DND-41 (cell line): ENCODE results near the gene SPDEF.

ENCODE experiments used
- EZH2 ChIP-seq: IDR thresholded peaks from 3 replicates; pipeline ENCODE4 v1.6.1; 2012; ENCODE audit warnings: borderline replicate concordance, low read depth, mild to moderate bottlenecking, moderate library complexity, low read length, inconsistent platforms; ENCODE audit not compliant: severe bottlenecking
- TF ChIP-seq, protein P1 (sequence below): IDR thresholded peaks from 2 replicates; pipeline ENCODE4 v1.5.1; 2012; ENCODE audit warnings: borderline replicate concordance, low read length, moderate library complexity, mild to moderate bottlenecking; ENCODE audit not compliant: poor library complexity, severe bottlenecking; ENCODE audit errors: extremely low read depth

DNA sequence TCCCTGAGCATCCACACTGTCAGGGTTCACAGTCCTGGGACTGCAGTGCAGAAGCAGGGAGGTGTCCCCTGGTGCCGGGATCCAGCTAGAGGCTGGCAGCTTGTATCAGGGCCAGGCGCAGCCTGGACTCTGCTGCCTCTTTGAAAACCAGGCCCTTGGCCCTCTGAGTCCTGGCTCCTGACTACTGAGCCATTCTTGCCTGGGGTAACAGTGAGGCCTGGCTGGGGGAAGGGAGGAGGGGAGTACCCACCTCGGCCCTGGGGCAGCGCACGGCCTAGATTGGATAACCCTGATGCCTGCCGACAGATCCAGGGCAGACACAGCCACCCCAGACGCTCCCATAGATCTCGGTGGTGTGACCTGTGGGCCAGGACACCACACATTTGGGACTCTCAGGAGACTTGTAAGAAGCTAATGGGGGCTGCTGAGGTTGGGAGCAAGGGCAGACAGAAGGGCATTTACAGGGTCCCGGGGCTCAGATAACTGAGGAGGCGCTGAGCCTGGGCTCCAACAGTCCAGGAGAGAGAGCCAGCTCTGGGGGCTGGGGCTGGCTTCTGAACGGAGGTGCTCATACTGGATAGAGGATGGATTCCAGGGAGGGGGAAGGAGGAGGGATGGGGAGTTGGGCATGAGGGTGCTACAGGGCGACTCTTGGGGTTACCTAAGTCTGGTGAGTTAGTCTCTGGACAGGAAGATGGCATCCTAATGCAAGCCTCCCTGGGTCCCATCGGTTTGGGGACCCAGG, 30.5 kb downstream of the SPDEF start:
- TF ChIP-seq, protein P1, sequence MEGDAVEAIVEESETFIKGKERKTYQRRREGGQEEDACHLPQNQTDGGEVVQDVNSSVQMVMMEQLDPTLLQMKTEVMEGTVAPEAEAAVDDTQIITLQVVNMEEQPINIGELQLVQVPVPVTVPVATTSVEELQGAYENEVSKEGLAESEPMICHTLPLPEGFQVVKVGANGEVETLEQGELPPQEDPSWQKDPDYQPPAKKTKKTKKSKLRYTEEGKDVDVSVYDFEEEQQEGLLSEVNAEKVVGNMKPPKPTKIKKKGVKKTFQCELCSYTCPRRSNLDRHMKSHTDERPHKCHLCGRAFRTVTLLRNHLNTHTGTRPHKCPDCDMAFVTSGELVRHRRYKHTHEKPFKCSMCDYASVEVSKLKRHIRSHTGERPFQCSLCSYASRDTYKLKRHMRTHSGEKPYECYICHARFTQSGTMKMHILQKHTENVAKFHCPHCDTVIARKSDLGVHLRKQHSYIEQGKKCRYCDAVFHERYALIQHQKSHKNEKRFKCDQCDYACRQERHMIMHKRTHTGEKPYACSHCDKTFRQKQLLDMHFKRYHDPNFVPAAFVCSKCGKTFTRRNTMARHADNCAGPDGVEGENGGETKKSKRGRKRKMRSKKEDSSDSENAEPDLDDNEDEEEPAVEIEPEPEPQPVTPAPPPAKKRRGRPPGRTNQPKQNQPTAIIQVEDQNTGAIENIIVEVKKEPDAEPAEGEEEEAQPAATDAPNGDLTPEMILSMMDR = no peak
- TF ChIP-seq EZH2 = no peak
